Type B pancreatic cell (in vitro differentiated cells): ENCODE data around the gene BCL2L11. TPM values are rescaled to one million over a fixed set of nuclear protein-coding genes. Genes with fewer than 3 reads are reported as not detected.

Experiments used
- DNase-seq: peaks from one replicate; pipeline ENCODE4 v3.0.0; 2021; ENCODE audit warnings: mixed read lengths; ENCODE audit not compliant: unreplicated experiment; ENCODE audit errors: extremely low spot score
- H3K27ac Mint-ChIP-seq: 2 replicates; pipeline ENCODE4 v1.8.0; 2021; ENCODE audit warnings: mild to moderate bottlenecking, mixed read lengths
- H3K27me3 Mint-ChIP-seq: 2 replicates; pipeline ENCODE4 v1.8.0; 2021; ENCODE audit warnings: mixed read lengths
- H3K36me3 Mint-ChIP-seq: 2 replicates; pipeline ENCODE4 v1.8.0; 2021; ENCODE audit warnings: mixed read lengths
- H3K4me1 Mint-ChIP-seq: one replicate; pipeline ENCODE4 v1.8.0; 2021; ENCODE audit warnings: mixed read lengths; ENCODE audit not compliant: unreplicated experiment
- H3K4me3 Mint-ChIP-seq: 2 replicates; pipeline ENCODE4 v1.8.0; 2021; ENCODE audit warnings: mild to moderate bottlenecking, mixed read lengths
- H3K9me3 Mint-ChIP-seq: 2 replicates; pipeline ENCODE4 v1.8.0; 2021; ENCODE audit warnings: mixed read lengths
- CTCF ChIP-seq: fragments of 200-600 bp; sonication (generic); conservative IDR thresholded peaks from 2 replicates; pipeline ENCODE4 v1.5.0; 2021; ENCODE audit warnings: antibody characterized with exemption, mild to moderate bottlenecking
- total RNA-seq: library from RNA; stranded (reverse); gene quantifications from 2 replicates; pipeline ENCODE4 v1.2.1, GENCODE V29; 2021; ENCODE audit warnings: low replicate concordance

The BCL2L11 gene
- total RNA-seq, 1 donor from 2014 or later, result 29.2 TPM

GRCh38 chr2:111101592-111101991 is 19.1 kb upstream of the BCL2L11 start:
- H3K9me3 Mint-ChIP-seq, result no peaks in the 10 kb centered on the region
- no peaks in the 10 kb centered on the region for H3K36me3 Mint-ChIP-seq
- DNase-seq, result no peak
- H3K4me3 Mint-ChIP-seq, result no peak overlapping the region
- peaks cover 3% of the 10 kb centered on the region for H3K27me3 Mint-ChIP-seq
- no peak for TF ChIP-seq CTCF
- no peak overlapping the region for H3K27ac Mint-ChIP-seq
- peaks cover 4% of the 10 kb centered on the region for H3K4me1 Mint-ChIP-seq

GRCh38 chr2:111102216-111102615 is 18.5 kb upstream of the BCL2L11 start:
- H3K27me3 Mint-ChIP-seq, result peaks cover 3% of the 10 kb centered on the region
- H3K27ac Mint-ChIP-seq, result no peak overlapping the region
- no peaks in the 10 kb centered on the region for H3K36me3 Mint-ChIP-seq
- H3K9me3 Mint-ChIP-seq, result no peaks in the 10 kb centered on the region
- DNase-seq, result no peak
- peaks cover 4% of the 10 kb centered on the region for H3K4me1 Mint-ChIP-seq
- no peak for TF ChIP-seq CTCF
- H3K4me3 Mint-ChIP-seq, result no peak overlapping the region

GRCh38 chr2:111105926-111106325 is 14.8 kb upstream of the BCL2L11 start:
- no peak for DNase-seq
- H3K4me3 Mint-ChIP-seq, result no peak overlapping the region
- TF ChIP-seq CTCF, result no peak
- H3K9me3 Mint-ChIP-seq, result no peaks in the 10 kb centered on the region
- H3K36me3 Mint-ChIP-seq, result no peaks in the 10 kb centered on the region
- H3K4me1 Mint-ChIP-seq, result no peaks in the 10 kb centered on the region
- no peaks in the 10 kb centered on the region for H3K27me3 Mint-ChIP-seq
- no peak overlapping the region for H3K27ac Mint-ChIP-seq

- no peak for DNase-seq
- TF ChIP-seq CTCF, result no peak
- Mint-ChIP-seq H3K27me3 (no peaks in the 10 kb centered on the region), H3K27ac (no peak overlapping the region), H3K9me3 (no peaks in the 10 kb centered on the region), H3K4me1 (no peaks in the 10 kb centered on the region), H3K36me3 (no peaks in the 10 kb centered on the region), H3K4me3 (no peak overlapping the region)
These were observed 14.0 kb upstream of the BCL2L11 start for GRCh38 chr2:111106706-111107105.

- no peak for TF ChIP-seq CTCF
- DNase-seq, result no peak
- Mint-ChIP-seq H3K36me3 (no peaks in the 10 kb centered on the region), H3K27me3 (peaks cover 5% of the 10 kb centered on the region), H3K27ac (no peak overlapping the region), H3K4me3 (no peak overlapping the region), H3K4me1 (no peaks in the 10 kb centered on the region), H3K9me3 (no peaks in the 10 kb centered on the region)
These were observed 11.9 kb upstream of the BCL2L11 start for GRCh38 chr2:111108745-111109271.
